22Rv1 (cell line): Measurements from ENCODE around the gene PRDM16.

ENCODE experiments used
- ZFX ChIP-seq: fragments of 450-650 bp; IDR thresholded peaks from 2 replicates; pipeline ENCODE4 v1.6.1; 2017; ENCODE audit warnings: antibody characterized with exemption, borderline replicate concordance
- TF ChIP-seq, protein P1 (sequence below): fragments of 450-650 bp; IDR thresholded peaks from 2 replicates; pipeline ENCODE4 v1.5.1; 2017; ENCODE audit warnings: mild to moderate bottlenecking

GRCh38 chr1:3183813-3184212 lies 114.8 kb downstream of the PRDM16 start:
- TF ChIP-seq, protein P1, sequence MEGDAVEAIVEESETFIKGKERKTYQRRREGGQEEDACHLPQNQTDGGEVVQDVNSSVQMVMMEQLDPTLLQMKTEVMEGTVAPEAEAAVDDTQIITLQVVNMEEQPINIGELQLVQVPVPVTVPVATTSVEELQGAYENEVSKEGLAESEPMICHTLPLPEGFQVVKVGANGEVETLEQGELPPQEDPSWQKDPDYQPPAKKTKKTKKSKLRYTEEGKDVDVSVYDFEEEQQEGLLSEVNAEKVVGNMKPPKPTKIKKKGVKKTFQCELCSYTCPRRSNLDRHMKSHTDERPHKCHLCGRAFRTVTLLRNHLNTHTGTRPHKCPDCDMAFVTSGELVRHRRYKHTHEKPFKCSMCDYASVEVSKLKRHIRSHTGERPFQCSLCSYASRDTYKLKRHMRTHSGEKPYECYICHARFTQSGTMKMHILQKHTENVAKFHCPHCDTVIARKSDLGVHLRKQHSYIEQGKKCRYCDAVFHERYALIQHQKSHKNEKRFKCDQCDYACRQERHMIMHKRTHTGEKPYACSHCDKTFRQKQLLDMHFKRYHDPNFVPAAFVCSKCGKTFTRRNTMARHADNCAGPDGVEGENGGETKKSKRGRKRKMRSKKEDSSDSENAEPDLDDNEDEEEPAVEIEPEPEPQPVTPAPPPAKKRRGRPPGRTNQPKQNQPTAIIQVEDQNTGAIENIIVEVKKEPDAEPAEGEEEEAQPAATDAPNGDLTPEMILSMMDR: no peak
- TF ChIP-seq ZFX: no peak
